ENCODE data around the gene SPATA9. TPM values are rescaled to one million over a fixed set of nuclear protein-coding genes. Genes with fewer than 3 reads are reported as not detected.

SPATA9 gene
- total RNA-seq, 1 donor from 2014 or later = not detected

GRCh38 chr5:95728494-95729114 is 45.8 kb upstream of the SPATA9 start:
- no peak for DNase-seq (ENCODE audit: low read depth)
- TF ChIP-seq CTCF (conservative IDR thresholded peaks at IDR 0.05; ENCODE audit: low read depth, low read length) = no peak
- H3K4me3 ChIP-seq (ENCODE audit: low read depth, low read length) = no peak overlapping the region

- DNase-seq (ENCODE audit: low read depth) = no peak
- no peak for TF ChIP-seq CTCF (conservative IDR thresholded peaks at IDR 0.05; ENCODE audit: low read depth, low read length)
Observed at GRCh38 chr5:95727764-95728191, 45.0 kb upstream of the SPATA9 start.

GRCh38 chr5:95726811-95727763 is 44.3 kb upstream of the SPATA9 start:
- DNase-seq (ENCODE audit: low read depth) = no peak
- TF ChIP-seq CTCF (conservative IDR thresholded peaks at IDR 0.05; ENCODE audit: low read depth, low read length) = no peak
- H3K4me3 ChIP-seq (ENCODE audit: low read depth, low read length) = no peak overlapping the region

More at GRCh38 chr5:95727764-95728191, 45.0 kb upstream of the SPATA9 start:
- H3K4me3 ChIP-seq (ENCODE audit: low read depth, low read length) = no peak overlapping the region

GRCh38 chr5:95725937-95726810 is 43.4 kb upstream of the SPATA9 start:
- H3K4me3 ChIP-seq (ENCODE audit: low read depth, low read length) = no peak overlapping the region
- TF ChIP-seq CTCF (conservative IDR thresholded peaks at IDR 0.05; ENCODE audit: low read depth, low read length) = no peak
- DNase-seq (ENCODE audit: low read depth) = no peak

- no peak for DNase-seq (ENCODE audit: low read depth)
- no peak for TF ChIP-seq CTCF (conservative IDR thresholded peaks at IDR 0.05; ENCODE audit: low read depth, low read length)
- no peak overlapping the region for H3K4me3 ChIP-seq (ENCODE audit: low read depth, low read length)
Observed at GRCh38 chr5:95725071-95725820, 42.5 kb upstream of the SPATA9 start.
